Cardiac fibroblast (primary cell): ENCODE data around the gene LMCD1.

ENCODE experiments used
- DNase-seq, 2 donors: peaks; one replicate each; pipeline versions ENCODE4 v3.0.0 to v3.0.0-alpha.2; 2010; ENCODE audit warnings: low read depth in 2 of 2
- H3K4me3 ChIP-seq, 2 donors: replicated peaks in 1 of 2; 1 replicate in 1 of 2; 2 replicates in 1 of 2; pipeline ENCODE4 v1.5.1; 2011; ENCODE audit warnings: low read depth in 2 of 2, low read length in 2 of 2, mild to moderate bottlenecking in 2 of 2, moderate library complexity in 1 of 2
- CTCF ChIP-seq: IDR thresholded peaks from one replicate; pipeline ENCODE4 v1.5.1; 2011; ENCODE audit warnings: low read depth, mild to moderate bottlenecking, low read length, inconsistent platforms

LMCD1 gene

GRCh38 chr3:8525893-8526292 is 24.3 kb downstream of the LMCD1 start:
- DNase-seq, result no peak
- no peak for TF ChIP-seq CTCF
- H3K4me3 ChIP-seq, result no peak overlapping the region

- DNase-seq, result peak; percentile 72 to 87
- TF ChIP-seq CTCF, result no peak
Observed at GRCh38 chr3:8529181-8529637, 27.6 kb downstream of the LMCD1 start.

GRCh38 chr3:8529738-8530525 is 28.3 kb downstream of the LMCD1 start:
- H3K4me3 ChIP-seq, result no peak overlapping the region
- no peak for DNase-seq
- no peak for TF ChIP-seq CTCF

More at GRCh38 chr3:8529181-8529637, 27.6 kb downstream of the LMCD1 start:
- no peak overlapping the region for H3K4me3 ChIP-seq

GRCh38 chr3:8530581-8530980 is 29.0 kb downstream of the LMCD1 start:
- no peak for DNase-seq
- no peak overlapping the region for H3K4me3 ChIP-seq
- no peak for TF ChIP-seq CTCF

GRCh38 chr3:8532251-8532871 is 30.7 kb downstream of the LMCD1 start:
- no peak for TF ChIP-seq CTCF
- DNase-seq, result peak in 1 of 2 donors; percentile 70
- no peak overlapping the region for H3K4me3 ChIP-seq

- no peak overlapping the region for H3K4me3 ChIP-seq
- peak; percentile 69 to 70 for DNase-seq
- TF ChIP-seq CTCF, result no peak
Observed at GRCh38 chr3:8536096-8537056, 34.8 kb downstream of the LMCD1 start.
